CD4-positive, alpha-beta T cell (primary cell): ENCODE data around the gene AKAP12. TPM values are rescaled to one million over a fixed set of nuclear protein-coding genes. Genes with fewer than 3 reads are reported as not detected.

ENCODE experiments used
- ATAC-seq: fragments of 200-7000 bp; cut with Tn5 transposase; one replicate; pipeline ENCODE4 v1.10.0; 2022; ENCODE audit warnings: mild to moderate bottlenecking; ENCODE audit not compliant: poor library complexity
- CTCF ChIA-PET: fragments of 350-600 bp; sonication (Branson Sonifier 250); formaldehyde crosslinking; loops from one replicate; lab custom pipeline; 2021; ENCODE audit warnings: antibody characterized with exemption, inconsistent platforms; lab: Charles Lee
- POLR2A ChIA-PET: fragments of 350-600 bp; sonication (Branson Sonifier 250); formaldehyde crosslinking; loops from one replicate; lab custom pipeline; 2021; ENCODE audit warnings: antibody characterized with exemption, inconsistent platforms; lab: Charles Lee
- DNase-seq, 14 experiments: peaks; one replicate each; pipeline ENCODE4 v3.0.0-alpha.2; 2013 to 2020; ENCODE audit warnings: mixed read lengths in 2 of 14
- H3K27ac ChIP-seq, 2 donors: one replicate each; pipeline versions ENCODE4 v1.5.1 to v1.7.0; 2013; ENCODE audit warnings: low read length in 2 of 2, low read depth in 1 of 2, mild to moderate bottlenecking in 1 of 2
- H3K27me3 ChIP-seq, 2 experiments: 1 replicate in 1 of 2; 2 replicates in 1 of 2; pipeline versions ENCODE4 v1.6.1 to v1.7.0; 2013; ENCODE audit warnings: low read length in 2 of 2, control low read depth in 1 of 2, mild to moderate bottlenecking in 1 of 2, moderate library complexity in 1 of 2; ENCODE audit not compliant: insufficient read depth in 2 of 2, control insufficient read depth in 1 of 2
- H3K36me3 ChIP-seq: one replicate; pipeline ENCODE4 v1.6.1; 2013; ENCODE audit warnings: low read length, control low read depth; ENCODE audit not compliant: insufficient read depth
- H3K4me1 ChIP-seq: one replicate; pipeline ENCODE4 v1.6.1; 2013; ENCODE audit warnings: low read length, control low read depth; ENCODE audit not compliant: insufficient read depth
- H3K4me3 ChIP-seq: one replicate; pipeline ENCODE4 v1.5.1; 2013; ENCODE audit warnings: mild to moderate bottlenecking, low read length, moderate library complexity
- H3K9me3 ChIP-seq, 2 experiments: 1 replicate in 1 of 2; 2 replicates in 1 of 2; pipeline versions ENCODE4 v1.6.1 to v1.7.0; 2013; ENCODE audit warnings: low read length in 2 of 2, mild to moderate bottlenecking in 2 of 2, control low read depth in 1 of 2, moderate library complexity in 1 of 2; ENCODE audit not compliant: control insufficient read depth in 1 of 2, insufficient read depth in 1 of 2
- H3K27ac Mint-ChIP-seq: one replicate; pipeline ENCODE4 v1.8.0; 2020; ENCODE audit warnings: mixed read lengths
- H3K27me3 Mint-ChIP-seq: one replicate; pipeline ENCODE4 v1.8.0; 2021; ENCODE audit warnings: mixed read lengths
- H3K36me3 Mint-ChIP-seq: one replicate; pipeline ENCODE4 v1.8.0; 2021; ENCODE audit warnings: low read depth, mixed read lengths
- H3K4me1 Mint-ChIP-seq: one replicate; pipeline ENCODE4 v1.8.0; 2021; ENCODE audit warnings: low read depth, mixed read lengths
- H3K4me3 Mint-ChIP-seq: one replicate; pipeline ENCODE4 v1.8.0; 2020; ENCODE audit warnings: mild to moderate bottlenecking, mixed read lengths
- H3K9me3 Mint-ChIP-seq: one replicate; pipeline ENCODE4 v1.8.0; 2020; ENCODE audit warnings: mixed read lengths
- intact Hi-C, 2 experiments: fragments of 100-400 bp; cut with DNase I in 1 of 2; cut with micrococcal nuclease in 1 of 2; formaldehyde crosslinking; loops; one replicate each; pipeline versions ENCODE4 v1.15.1 to v1.9.0; 2023 to 2025; cut with DNase I, micrococcal nuclease
- total RNA-seq, 174 experiments: library from RNA in 2 of 174; stranded (reverse) in 2 of 174; gene quantifications; one replicate each; pipeline ENCODE4 v1.2.3 and lab custom pipeline; 2021 to 2026
- TF ChIP-seq, protein P1 (sequence below): fragments of 200-600 bp; IDR thresholded peaks from one replicate; pipeline ENCODE4 v1.8.0; 2022; ENCODE audit warnings: antibody characterized with exemption, mild to moderate bottlenecking

Gene AKAP12
- total RNA-seq, 2 experiments from 2014 or later = 0.03 to 0.05 TPM

DNA sequence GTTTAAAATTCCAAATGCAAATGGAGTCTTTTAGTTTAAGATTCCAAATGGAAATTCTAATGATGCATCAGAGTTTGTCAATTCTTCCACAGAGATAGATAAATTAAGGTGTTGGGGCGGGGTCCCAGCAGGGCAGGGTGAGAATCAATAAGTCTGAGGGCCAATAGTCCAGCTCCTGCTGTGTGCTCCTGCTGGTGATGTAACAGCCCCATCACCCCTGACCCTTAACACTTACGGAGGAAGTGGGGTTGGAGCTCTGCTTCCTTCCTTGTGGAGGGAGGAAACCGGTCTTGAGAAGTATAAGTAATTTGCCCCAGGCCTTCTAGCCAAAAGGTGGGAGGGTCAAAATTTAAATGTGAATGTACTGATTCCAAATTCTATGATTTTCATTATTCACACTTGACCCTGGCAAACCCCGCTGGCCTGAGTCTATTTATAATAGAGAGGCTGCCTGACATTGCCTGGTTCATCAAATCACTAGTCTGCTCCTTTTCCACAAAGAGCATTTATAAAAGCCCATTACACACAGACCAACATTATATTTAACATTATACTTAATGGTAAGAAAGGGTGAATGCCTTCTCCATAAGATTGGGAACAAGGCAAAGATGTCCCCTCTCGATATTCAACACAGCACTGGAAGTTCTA is 134.4 kb downstream of the AKAP12 start:
- peak overlapping the region; percentile 70 for H3K27ac Mint-ChIP-seq
- TF ChIP-seq, protein P1, sequence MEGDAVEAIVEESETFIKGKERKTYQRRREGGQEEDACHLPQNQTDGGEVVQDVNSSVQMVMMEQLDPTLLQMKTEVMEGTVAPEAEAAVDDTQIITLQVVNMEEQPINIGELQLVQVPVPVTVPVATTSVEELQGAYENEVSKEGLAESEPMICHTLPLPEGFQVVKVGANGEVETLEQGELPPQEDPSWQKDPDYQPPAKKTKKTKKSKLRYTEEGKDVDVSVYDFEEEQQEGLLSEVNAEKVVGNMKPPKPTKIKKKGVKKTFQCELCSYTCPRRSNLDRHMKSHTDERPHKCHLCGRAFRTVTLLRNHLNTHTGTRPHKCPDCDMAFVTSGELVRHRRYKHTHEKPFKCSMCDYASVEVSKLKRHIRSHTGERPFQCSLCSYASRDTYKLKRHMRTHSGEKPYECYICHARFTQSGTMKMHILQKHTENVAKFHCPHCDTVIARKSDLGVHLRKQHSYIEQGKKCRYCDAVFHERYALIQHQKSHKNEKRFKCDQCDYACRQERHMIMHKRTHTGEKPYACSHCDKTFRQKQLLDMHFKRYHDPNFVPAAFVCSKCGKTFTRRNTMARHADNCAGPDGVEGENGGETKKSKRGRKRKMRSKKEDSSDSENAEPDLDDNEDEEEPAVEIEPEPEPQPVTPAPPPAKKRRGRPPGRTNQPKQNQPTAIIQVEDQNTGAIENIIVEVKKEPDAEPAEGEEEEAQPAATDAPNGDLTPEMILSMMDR = no peak
- Histone ChIP-seq H3K27me3 (no peaks in the 10 kb centered on the region), H3K27ac (peak overlapping the region in 1 of 2 donors; percentile 33), H3K9me3 (no peaks in the 10 kb centered on the region), H3K36me3 (peaks cover 23% of the 10 kb centered on the region), H3K4me1 (peaks cover 58% of the 10 kb centered on the region), H3K4me3 (peak overlapping the region; percentile 5)
- H3K36me3 Mint-ChIP-seq = peaks cover 37% of the 10 kb centered on the region
- H3K4me1 Mint-ChIP-seq = peaks cover 71% of the 10 kb centered on the region
- no peaks in the 10 kb centered on the region for H3K9me3 Mint-ChIP-seq
- peak overlapping the region; percentile 69 for H3K4me3 Mint-ChIP-seq
- peak in 4 of 14 experiments; percentile 26 to 66 (median 44) for DNase-seq
- ChIA-PET CTCF (interaction anchor here (0.7 to 2.5 kb wide), 6 partner anchors 8 to 343 kb away, joined by 3 to 6 read pairs (median 4); no protein-coding TSS in a partner anchor), POLR2A (interaction anchor here (0.8 to 8.6 kb wide), 5 partner anchors 11 to 811 kb away, joined by 3 to 102 read pairs (median 5); partner anchors contain the start of genes RMND1 and ZBTB2)
- ATAC-seq = no peak
- intact Hi-C loops = no loop called here
- no peaks in the 10 kb centered on the region for H3K27me3 Mint-ChIP-seq

DNA sequence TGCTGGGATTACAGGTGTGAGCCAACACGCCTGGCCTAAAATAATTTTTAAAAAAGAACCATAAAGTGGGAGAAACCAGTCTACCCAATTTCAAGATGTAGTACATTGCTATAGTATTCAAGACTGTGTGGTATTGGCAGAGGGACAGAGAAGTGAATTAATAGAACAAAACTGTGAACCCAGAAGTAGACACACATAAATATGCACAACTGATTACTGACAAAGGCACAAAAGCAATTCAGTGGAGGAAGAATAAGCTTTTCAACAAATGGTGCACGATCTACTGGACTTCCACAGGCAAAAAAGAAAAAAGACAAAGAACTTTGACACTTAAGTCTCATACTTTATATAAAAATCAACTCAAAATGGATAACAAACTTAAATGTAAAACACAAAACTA is 136.1 kb downstream of the AKAP12 start:
- Mint-ChIP-seq H3K36me3 (peaks cover 25% of the 10 kb centered on the region), H3K27ac (peak overlapping the region; percentile 70), H3K4me1 (peaks cover 86% of the 10 kb centered on the region), H3K9me3 (no peaks in the 10 kb centered on the region), H3K4me3 (peak overlapping the region; percentile 57), H3K27me3 (no peaks in the 10 kb centered on the region)
- ATAC-seq (no peak), DNase-seq (no peak)
- no peaks in the 10 kb centered on the region for H3K27me3 ChIP-seq
- intact Hi-C loops = no loop called here
- H3K4me1 ChIP-seq = peaks cover 68% of the 10 kb centered on the region
- no peaks in the 10 kb centered on the region for H3K9me3 ChIP-seq
- POLR2A ChIA-PET = interaction anchor here (8.6 kb wide), 1 partner anchor 14 kb away, joined by 102 read pairs; the partner anchor contains the start of gene ZBTB2
- H3K27ac ChIP-seq = no peak overlapping the region
- no peak overlapping the region for H3K4me3 ChIP-seq
- CTCF ChIA-PET = interaction anchor here (2.5 kb wide), 1 partner anchor 30 kb away, joined by 6 read pairs; no protein-coding TSS in a partner anchor
- TF ChIP-seq, protein P1 = no peak
- peaks cover 19% of the 10 kb centered on the region for H3K36me3 ChIP-seq

DNA sequence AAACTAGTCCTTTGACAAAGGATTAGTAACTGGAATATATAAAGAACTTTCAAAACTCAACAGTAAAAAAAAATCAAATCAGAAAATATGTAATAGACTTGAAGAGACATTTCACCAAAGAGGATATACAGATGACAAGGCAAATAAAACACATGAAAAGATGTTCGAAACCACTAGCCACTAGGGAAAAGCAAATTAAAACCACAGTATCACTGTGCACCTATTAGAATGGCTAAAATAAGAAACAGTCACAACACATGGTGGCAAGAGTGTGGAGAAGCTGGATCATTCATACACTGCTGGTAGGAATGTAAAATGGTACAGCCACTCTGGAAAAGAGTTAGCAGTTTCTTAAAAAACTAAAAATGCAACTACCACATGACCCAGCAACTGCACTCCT is 136.7 kb downstream of the AKAP12 start:
- peaks cover 86% of the 10 kb centered on the region for H3K4me1 Mint-ChIP-seq
- Histone ChIP-seq H3K9me3 (no peaks in the 10 kb centered on the region), H3K27me3 (no peaks in the 10 kb centered on the region), H3K27ac (no peak overlapping the region), H3K4me1 (peaks cover 73% of the 10 kb centered on the region), H3K36me3 (peaks cover 13% of the 10 kb centered on the region), H3K4me3 (no peak overlapping the region)
- H3K36me3 Mint-ChIP-seq = peaks cover 19% of the 10 kb centered on the region
- peak overlapping the region; percentile 70 for H3K27ac Mint-ChIP-seq
- ChIA-PET POLR2A (interaction anchor here (8.6 kb wide), 1 partner anchor 13 kb away, joined by 102 read pairs; the partner anchor contains the start of gene ZBTB2), CTCF (no interaction called here)
- DNase-seq (peak in 1 of 14 experiments; percentile 42), ATAC-seq (no peak)
- H3K4me3 Mint-ChIP-seq = peak overlapping the region; percentile 70
- intact Hi-C loops = no loop called here
- no peaks in the 10 kb centered on the region for H3K9me3 Mint-ChIP-seq
- TF ChIP-seq, protein P1 = no peak
- no peaks in the 10 kb centered on the region for H3K27me3 Mint-ChIP-seq
